ENCODE measurements around the gene SH3RF2. TPM values are rescaled to one million over a fixed set of nuclear protein-coding genes. Genes with fewer than 3 reads are reported as not detected.
A peak's percentile ranks its signal among the peaks of the same experiment; 100 is the strongest.

Gene SH3RF2
- total and polyA plus RNA-seq, 4 donors = 1.0 to 10.5 (median 4.9) TPM

DNA sequence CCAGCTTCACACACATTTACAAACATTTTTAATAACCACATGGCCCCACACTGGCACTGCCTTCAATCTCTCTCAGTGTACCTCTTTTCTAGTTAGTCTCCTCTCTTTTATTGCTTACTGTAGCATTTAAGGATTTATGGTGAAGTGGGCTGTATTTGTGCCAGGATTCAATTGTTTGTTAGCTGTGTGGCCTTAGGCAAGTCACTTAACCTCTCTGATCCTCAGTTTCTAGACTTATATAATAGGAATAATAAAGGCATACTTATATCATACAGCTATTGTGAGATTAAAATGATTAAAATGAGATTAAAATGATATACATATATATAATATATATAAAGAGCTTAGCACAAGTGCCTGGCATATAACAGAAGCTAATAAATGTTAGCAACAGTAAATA, 6.4 kb downstream of the SH3RF2 start (continued):
- TF ChIP-seq CTCF (IDR thresholded peaks at IDR 0.05; ENCODE audit: low read depth, low read length, missing input control) = no peak

DNA sequence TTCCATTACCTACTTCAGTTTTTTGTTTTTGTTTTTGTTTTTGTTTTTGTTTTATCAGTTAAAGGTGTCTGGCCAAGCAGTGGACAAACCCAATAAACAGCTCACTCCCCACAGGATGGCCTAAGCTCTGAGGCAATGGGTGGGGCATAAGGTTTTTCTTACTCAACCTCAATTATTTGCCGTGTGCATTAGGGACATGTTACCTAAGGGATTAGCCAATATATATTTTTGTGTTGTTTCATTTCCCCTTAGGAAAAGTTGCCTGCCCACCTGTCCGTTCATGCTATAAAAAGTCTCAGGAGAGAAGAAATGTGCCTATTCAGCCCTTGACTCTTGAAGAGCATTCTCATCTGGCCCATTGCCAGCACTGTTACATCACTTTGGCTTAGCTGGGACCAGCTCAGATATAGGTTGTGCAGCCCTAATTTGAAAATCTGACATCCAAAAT, 7.3 kb downstream of the SH3RF2 start:
- Histone ChIP-seq H3K4me1 (ENCODE audit: control insufficient read depth in 4 of 4, insufficient read depth in 4 of 4, low read length in 3 of 4) (peaks cover 4 to 83% (median 52%) of the 10 kb centered on the region in 4 donors), H3K36me3 (ENCODE audit: control insufficient read depth in 4 of 4, insufficient read depth in 3 of 4, low read depth in 1 of 4, low read length in 3 of 4) (no peaks in the 10 kb centered on the region), H3K9me3 (ENCODE audit: control insufficient read depth in 4 of 4, low read length in 3 of 4) (no peaks in the 10 kb centered on the region), H3K27ac (ENCODE audit: low read depth in 1 of 2, low read length in 2 of 2) (peak overlapping the region; percentile 48 to 58), H3K4me3 (ENCODE audit: low read depth in 1 of 3, low read length in 3 of 3) (no peak overlapping the region), H3K9ac (ENCODE audit: low read depth in 1 of 2, low read length in 2 of 2) (no peak overlapping the region), H3K27me3 (ENCODE audit: control insufficient read depth in 4 of 4, insufficient read depth in 4 of 4, low read length in 3 of 4) (no peaks in the 10 kb centered on the region)
- TF ChIP-seq CTCF (IDR thresholded peaks at IDR 0.05; ENCODE audit: low read depth, low read length, missing input control) (no peak), RAD21 (IDR thresholded peaks at IDR 0.05) (peak in 1 of 2 donors; percentile 6)
- DNase-seq (ENCODE audit: low spot score) = no peak
- 43% methylated on average over 2 of the region's 2 CpGs for WGBS

GRCh38 chr5:145944328-145944727, 8.0 kb downstream of the SH3RF2 start:
- H3K4me1 ChIP-seq (ENCODE audit: control insufficient read depth in 4 of 4, insufficient read depth in 4 of 4, low read length in 3 of 4) = peaks cover 4 to 80% (median 46%) of the 10 kb centered on the region in 4 donors
- H3K36me3 ChIP-seq (ENCODE audit: control insufficient read depth in 4 of 4, insufficient read depth in 3 of 4, low read depth in 1 of 4, low read length in 3 of 4) = no peaks in the 10 kb centered on the region
- peak overlapping the region in 1 of 3 donors; percentile 33 for H3K4me3 ChIP-seq (ENCODE audit: low read depth in 1 of 3, low read length in 3 of 3)
- no peaks in the 10 kb centered on the region for H3K9me3 ChIP-seq (ENCODE audit: control insufficient read depth in 4 of 4, low read length in 3 of 4)
- no peak for DNase-seq (ENCODE audit: low spot score)
- no peak overlapping the region for H3K9ac ChIP-seq (ENCODE audit: low read depth in 1 of 2, low read length in 2 of 2)
- no peaks in the 10 kb centered on the region for H3K27me3 ChIP-seq (ENCODE audit: control insufficient read depth in 4 of 4, insufficient read depth in 4 of 4, low read length in 3 of 4)
- H3K27ac ChIP-seq (ENCODE audit: low read depth in 1 of 2, low read length in 2 of 2) = peak overlapping the region; percentile 48 to 58
- TF ChIP-seq EGR1 (IDR thresholded peaks at IDR 0.05; ENCODE audit: low read depth in 2 of 2) (peak in 1 of 2 donors; percentile 33), TAF1 (conservative IDR thresholded peaks at IDR 0.05) (no peak), FOXA2 (IDR thresholded peaks at IDR 0.05) (peak; percentile 80), JUND (IDR thresholded peaks at IDR 0.05) (peak; percentile 63 to 78), MAX (IDR thresholded peaks at IDR 0.05) (peak; percentile 90), FOXA1 (IDR thresholded peaks at IDR 0.05) (peak; percentile 80), YY1 (IDR thresholded peaks at IDR 0.05) (peak; percentile 80), RXRA (IDR thresholded peaks at IDR 0.05) (peak; percentile 72 to 85), CTCF (IDR thresholded peaks at IDR 0.05; ENCODE audit: low read depth, low read length, missing input control) (no peak), RAD21 (IDR thresholded peaks at IDR 0.05) (peak; percentile 57 to 59), HNF4G (IDR thresholded peaks at IDR 0.05) (peak; percentile 75), GABPA (IDR thresholded peaks at IDR 0.05 in 1 of 2, conservative IDR thresholded peaks at IDR 0.05 in 1 of 2) (peak in 1 of 2 donors; percentile 57), ATF3 (IDR thresholded peaks at IDR 0.05) (peak; percentile 8), SP1 (IDR thresholded peaks at IDR 0.05) (peak; percentile 86), NR2F2 (IDR thresholded peaks at IDR 0.05) (no peak), HNF4A (conservative IDR thresholded peaks at IDR 0.05) (peak; percentile 95 to 97)
- TF ChIP-seq, protein P1, sequence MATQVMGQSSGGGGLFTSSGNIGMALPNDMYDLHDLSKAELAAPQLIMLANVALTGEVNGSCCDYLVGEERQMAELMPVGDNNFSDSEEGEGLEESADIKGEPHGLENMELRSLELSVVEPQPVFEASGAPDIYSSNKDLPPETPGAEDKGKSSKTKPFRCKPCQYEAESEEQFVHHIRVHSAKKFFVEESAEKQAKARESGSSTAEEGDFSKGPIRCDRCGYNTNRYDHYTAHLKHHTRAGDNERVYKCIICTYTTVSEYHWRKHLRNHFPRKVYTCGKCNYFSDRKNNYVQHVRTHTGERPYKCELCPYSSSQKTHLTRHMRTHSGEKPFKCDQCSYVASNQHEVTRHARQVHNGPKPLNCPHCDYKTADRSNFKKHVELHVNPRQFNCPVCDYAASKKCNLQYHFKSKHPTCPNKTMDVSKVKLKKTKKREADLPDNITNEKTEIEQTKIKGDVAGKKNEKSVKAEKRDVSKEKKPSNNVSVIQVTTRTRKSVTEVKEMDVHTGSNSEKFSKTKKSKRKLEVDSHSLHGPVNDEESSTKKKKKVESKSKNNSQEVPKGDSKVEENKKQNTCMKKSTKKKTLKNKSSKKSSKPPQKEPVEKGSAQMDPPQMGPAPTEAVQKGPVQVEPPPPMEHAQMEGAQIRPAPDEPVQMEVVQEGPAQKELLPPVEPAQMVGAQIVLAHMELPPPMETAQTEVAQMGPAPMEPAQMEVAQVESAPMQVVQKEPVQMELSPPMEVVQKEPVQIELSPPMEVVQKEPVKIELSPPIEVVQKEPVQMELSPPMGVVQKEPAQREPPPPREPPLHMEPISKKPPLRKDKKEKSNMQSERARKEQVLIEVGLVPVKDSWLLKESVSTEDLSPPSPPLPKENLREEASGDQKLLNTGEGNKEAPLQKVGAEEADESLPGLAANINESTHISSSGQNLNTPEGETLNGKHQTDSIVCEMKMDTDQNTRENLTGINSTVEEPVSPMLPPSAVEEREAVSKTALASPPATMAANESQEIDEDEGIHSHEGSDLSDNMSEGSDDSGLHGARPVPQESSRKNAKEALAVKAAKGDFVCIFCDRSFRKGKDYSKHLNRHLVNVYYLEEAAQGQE (IDR thresholded peaks at IDR 0.05) = peak; percentile 72
- TF ChIP-seq, protein P2, sequence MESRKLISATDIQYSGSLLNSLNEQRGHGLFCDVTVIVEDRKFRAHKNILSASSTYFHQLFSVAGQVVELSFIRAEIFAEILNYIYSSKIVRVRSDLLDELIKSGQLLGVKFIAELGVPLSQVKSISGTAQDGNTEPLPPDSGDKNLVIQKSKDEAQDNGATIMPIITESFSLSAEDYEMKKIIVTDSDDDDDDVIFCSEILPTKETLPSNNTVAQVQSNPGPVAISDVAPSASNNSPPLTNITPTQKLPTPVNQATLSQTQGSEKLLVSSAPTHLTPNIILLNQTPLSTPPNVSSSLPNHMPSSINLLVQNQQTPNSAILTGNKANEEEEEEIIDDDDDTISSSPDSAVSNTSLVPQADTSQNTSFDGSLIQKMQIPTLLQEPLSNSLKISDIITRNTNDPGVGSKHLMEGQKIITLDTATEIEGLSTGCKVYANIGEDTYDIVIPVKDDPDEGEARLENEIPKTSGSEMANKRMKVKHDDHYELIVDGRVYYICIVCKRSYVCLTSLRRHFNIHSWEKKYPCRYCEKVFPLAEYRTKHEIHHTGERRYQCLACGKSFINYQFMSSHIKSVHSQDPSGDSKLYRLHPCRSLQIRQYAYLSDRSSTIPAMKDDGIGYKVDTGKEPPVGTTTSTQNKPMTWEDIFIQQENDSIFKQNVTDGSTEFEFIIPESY (IDR thresholded peaks at IDR 0.05) = peak; percentile 74
- 36% methylated on average over 3 of the region's 3 CpGs for WGBS

Data from liver (tissue), 9 donors.